ENCODE results near the gene KRT33A.

- TF ChIP-seq GATA2 (IDR thresholded peaks at IDR 0.05; ENCODE audit: low read depth, low read length) (no peak), GATA3 (IDR thresholded peaks at IDR 0.05; ENCODE audit: low read depth, low read length) (no peak)
Observed at GRCh38 chr17:41304091-41304490, 46.5 kb downstream of the KRT33A start.
